Esophagus squamous epithelium (tissue), 5 donors: ENCODE results near the gene SMARCE1. TPM values are rescaled to one million over a fixed set of nuclear protein-coding genes. Genes with fewer than 3 reads are reported as not detected.
A peak's percentile ranks its signal among the peaks of the same experiment; 100 is the strongest.

Experiments used
- DNase-seq: peaks from one replicate; lab custom pipeline; 2025; lab: John Stamatoyannopoulos, UW
- H3K27ac ChIP-seq, 4 donors: fragments of 200-600 bp; sonication (generic); one replicate each; pipeline ENCODE4 v1.5.1; 2016 to 2019; ENCODE audit warnings: mild to moderate bottlenecking in 1 of 4
- H3K27me3 ChIP-seq, 4 donors: fragments of 200-600 bp; sonication (generic); 1 replicate in 3 of 4; 2 replicates in 1 of 4; pipeline versions ENCODE4 v1.5.1 to v1.6.0; 2017 to 2021; ENCODE audit warnings: antibody characterized with exemption in 1 of 4
- H3K36me3 ChIP-seq, 3 donors: fragments of 200-600 bp; sonication (generic); one replicate each; pipeline ENCODE4 v1.5.1; 2016 to 2019
- H3K4me1 ChIP-seq, 3 donors: fragments of 200-600 bp; sonication (generic); one replicate each; pipeline ENCODE4 v1.5.1; 2017 to 2019
- H3K4me3 ChIP-seq, 4 donors: fragments of 200-600 bp; sonication (generic); 1 replicate in 3 of 4; 2 replicates in 1 of 4; pipeline ENCODE4 v1.5.1; 2016 to 2019; ENCODE audit warnings: mild to moderate bottlenecking in 2 of 4, moderate library complexity in 1 of 4
- H3K9me3 ChIP-seq, 3 donors: fragments of 200-600 bp; sonication (generic); one replicate each; pipeline ENCODE4 v1.5.1; 2016 to 2019
- CTCF ChIP-seq, 6 experiments: fragments of 450-650 bp in 4 of 6; fragments of 200-600 bp in 2 of 6; sonication (generic) in 2 of 6; IDR thresholded peaks; one replicate each; pipeline ENCODE4 v1.5.1; 2016 to 2019; ENCODE audit warnings: antibody characterized with exemption in 6 of 6, mild to moderate bottlenecking in 4 of 6, moderate library complexity in 4 of 6
- POLR2A ChIP-seq, 4 donors: fragments of 450-650 bp; IDR thresholded peaks; one replicate each; pipeline ENCODE4 v1.6.1; 2017; ENCODE audit warnings: antibody characterized with exemption in 4 of 4, mild to moderate bottlenecking in 4 of 4, moderate library complexity in 3 of 4
- WGBS, 2 donors: methylation state at CpG; one replicate each; pipeline ENCODE4 v1.1.5; 2018; 5-methylcytosine and 5-hydroxymethylcytosine counted together
- intact Hi-C: fragments of 100-400 bp; cut with DNase I; formaldehyde crosslinking; loops from one replicate; pipeline ENCODE4 v1.15.0; 2022
- total RNA-seq, 4 donors: library from RNA; depleted of rRNA; stranded (reverse); fragments of >200 nt; gene quantifications; one replicate each; pipeline ENCODE4 v1.1.0, GENCODE V29; 2016
- donor health status: DM: yes; HTN: yes; CAD: no.

SMARCE1 gene
- total RNA-seq, 4 donors from 2014 or later = 47.2 to 89.3 (median 62.5) TPM

DNA sequence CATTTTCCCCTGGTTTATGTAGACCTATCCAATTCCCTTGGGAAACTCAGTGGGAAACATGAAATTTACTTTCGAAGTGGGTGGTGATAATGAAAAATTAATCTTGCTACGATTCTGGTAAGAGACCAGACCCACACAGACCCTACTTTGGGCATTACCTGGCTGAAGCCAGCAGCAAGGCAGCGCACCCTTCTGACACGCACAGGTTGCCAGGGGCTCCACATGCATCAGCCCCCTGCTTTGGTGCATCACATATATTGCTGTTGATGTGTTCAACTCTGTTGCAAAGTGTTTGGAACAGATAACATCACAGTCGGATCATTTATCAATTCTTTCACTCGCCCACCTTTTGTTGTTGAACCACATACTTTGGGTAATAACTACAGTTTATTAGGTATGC is 26.6 kb downstream of the SMARCE1 start:
- intact Hi-C loops = loop anchor here (10.0 kb wide), 1 partner anchor 164 kb away; the partner anchor contains the start of gene KRT27
- no peak for TF ChIP-seq CTCF (IDR thresholded peaks at IDR 0.05)
- no peak for TF ChIP-seq POLR2A (IDR thresholded peaks at IDR 0.05)
- no peak for DNase-seq
- Histone ChIP-seq H3K4me1 (peaks cover 0 to 81% (median 19%) of the 10 kb centered on the region in 3 donors), H3K4me3 (no peak overlapping the region), H3K27ac (peak overlapping the region in 3 of 4 donors; percentile 24 to 69 (median 51)), H3K27me3 (peaks cover 0 to 32% (median 0%) of the 10 kb centered on the region in 4 donors), H3K9me3 (no peaks in the 10 kb centered on the region), H3K36me3 (no peaks in the 10 kb centered on the region)
- WGBS, 2 donors = 83 to 90% methylated on average over 4 to 6 of the region's 6 CpGs

DNA sequence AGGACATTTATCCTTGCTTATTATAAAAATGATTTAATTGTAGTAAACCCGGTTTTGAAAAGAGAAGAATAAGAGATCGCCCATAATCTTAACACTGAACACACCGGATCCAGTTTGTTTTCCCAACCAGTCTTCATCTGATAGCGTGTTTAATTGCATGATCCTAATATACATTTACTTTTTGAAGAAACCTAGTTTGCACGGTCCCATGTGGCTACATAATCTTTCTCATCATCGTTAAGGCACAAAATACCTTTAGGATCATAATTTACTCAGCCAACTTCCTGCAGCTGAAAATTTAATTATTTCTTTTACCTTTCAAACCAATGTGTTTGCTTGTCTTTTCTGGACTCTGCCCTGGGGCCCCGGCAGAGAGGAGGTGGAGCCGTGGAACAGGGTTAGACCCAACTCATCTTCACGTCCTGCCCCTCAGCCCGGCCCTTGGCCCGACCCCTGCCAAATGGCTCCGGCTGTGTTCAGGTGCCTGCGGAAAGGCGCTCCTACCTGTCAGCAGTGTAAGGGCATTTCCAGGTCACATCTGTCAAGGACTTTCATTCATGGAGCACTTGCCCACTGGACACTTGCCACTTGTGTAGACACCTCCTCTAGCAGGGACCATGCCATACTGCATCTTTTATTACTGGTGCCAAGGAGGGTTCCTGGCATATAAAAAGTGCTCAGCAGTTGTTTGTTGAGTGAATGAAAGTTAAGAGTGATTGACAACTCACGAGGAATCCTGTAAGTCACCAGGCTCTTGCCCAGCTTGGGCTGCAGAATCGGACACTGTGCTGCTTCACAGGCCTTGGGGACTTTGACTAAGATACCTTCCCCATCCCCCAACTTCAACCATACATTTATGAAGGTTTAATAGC is 28.6 kb downstream of the SMARCE1 start:
- Histone ChIP-seq H3K4me1 (peaks cover 0 to 81% (median 25%) of the 10 kb centered on the region in 3 donors), H3K36me3 (no peaks in the 10 kb centered on the region), H3K27me3 (peaks cover 0 to 53% (median 0%) of the 10 kb centered on the region in 4 donors), H3K9me3 (no peaks in the 10 kb centered on the region), H3K4me3 (no peak overlapping the region), H3K27ac (peak overlapping the region in 1 of 4 donors; percentile 86)
- DNase-seq = no peak
- intact Hi-C loops = no loop called here
- WGBS, 2 donors = 56 to 72% methylated on average over 12 to 13 of the region's 16 CpGs
- TF ChIP-seq POLR2A (IDR thresholded peaks at IDR 0.05) (no peak), CTCF (IDR thresholded peaks at IDR 0.05) (no peak)

- TF ChIP-seq CTCF (IDR thresholded peaks at IDR 0.05) = peak in 1 of 6 experiments; percentile 20
- no peak for TF ChIP-seq POLR2A (IDR thresholded peaks at IDR 0.05)
- no peaks in the 10 kb centered on the region for H3K36me3 ChIP-seq
- no peaks in the 10 kb centered on the region for H3K9me3 ChIP-seq
- no peak for DNase-seq
- H3K27me3 ChIP-seq = peaks cover 0 to 65% (median 0%) of the 10 kb centered on the region in 4 donors
- H3K27ac ChIP-seq = peak overlapping the region; percentile 49 to 86 (median 62)
- intact Hi-C loops = no loop called here
- 37 to 45% methylated on average over 2 to 9 of the region's 11 CpGs for WGBS, 2 donors
- peaks cover 0 to 79% (median 25%) of the 10 kb centered on the region in 3 donors for H3K4me1 ChIP-seq
- H3K4me3 ChIP-seq = no peak overlapping the region
Measured at GRCh38 chr17:40617678-40618240, 29.9 kb downstream of the SMARCE1 start.

GRCh38 chr17:40616592-40616991 is 31.0 kb downstream of the SMARCE1 start:
- intact Hi-C loops = no loop called here
- Histone ChIP-seq H3K9me3 (no peaks in the 10 kb centered on the region), H3K27me3 (peaks cover 0 to 67% (median 0%) of the 10 kb centered on the region in 4 donors), H3K36me3 (no peaks in the 10 kb centered on the region), H3K4me1 (peaks cover 0 to 68% (median 18%) of the 10 kb centered on the region in 3 donors), H3K4me3 (no peak overlapping the region), H3K27ac (no peak overlapping the region)
- TF ChIP-seq POLR2A (IDR thresholded peaks at IDR 0.05) (no peak), CTCF (IDR thresholded peaks at IDR 0.05) (no peak)
- 87 to 96% methylated on average over 3 of the region's 3 CpGs for WGBS, 2 donors
- DNase-seq = no peak
